Measurements from ENCODE around the gene NUDT16.

The NUDT16 gene

DNA sequence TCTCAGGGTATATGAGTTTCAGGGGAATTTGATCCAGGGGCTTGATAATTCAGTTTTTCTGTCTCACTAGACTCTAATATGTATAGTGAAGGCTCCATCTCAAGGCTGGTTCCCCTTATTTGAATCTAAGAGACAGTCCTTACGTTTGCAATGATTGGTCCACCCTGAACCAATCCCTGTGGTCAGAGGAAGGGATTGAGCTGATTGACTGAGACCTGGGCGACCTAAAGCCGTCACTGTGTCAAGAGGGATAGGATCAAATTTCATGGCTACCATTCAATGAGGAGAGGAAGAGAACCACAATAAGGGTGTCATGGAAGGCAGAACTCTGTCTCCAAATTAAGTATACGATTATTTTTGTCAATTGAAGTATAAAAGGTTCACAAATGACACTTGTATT lies 16.3 kb downstream of the NUDT16 start:
- WGBS, 2 donors (ENCODE audit: extremely low coverage in 2 of 2, insufficient read length in 2 of 2, insufficient replicate concordance in 1 of 2): no CpG with 5 or more reads among the region's 4 CpGs

DNA sequence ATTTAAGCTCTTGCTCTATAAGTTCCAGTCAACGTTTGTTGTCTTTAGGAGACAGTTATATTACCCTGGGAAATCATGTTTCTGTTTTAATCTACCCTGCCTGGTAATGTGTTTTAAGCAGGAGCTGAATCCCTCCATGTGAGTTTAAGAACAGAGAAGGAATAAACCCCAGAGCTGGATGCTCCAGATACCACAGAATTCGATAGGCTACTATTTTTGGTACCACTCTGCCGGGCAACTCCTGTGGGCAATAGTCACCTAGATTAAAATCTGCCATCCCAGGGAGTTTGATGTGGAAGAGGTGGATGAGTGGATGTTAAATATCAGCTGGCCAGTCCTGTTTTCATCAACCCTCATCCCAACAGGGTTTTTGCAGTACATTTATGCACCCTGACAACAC lies 20.4 kb downstream of the NUDT16 start:
- Histone ChIP-seq H2BK5ac (ENCODE audit: low read length) (no peak overlapping the region), H3K4me3 (ENCODE audit: low read length in 2 of 2) (no peak overlapping the region), H3K18ac (ENCODE audit: low read length) (no peak overlapping the region), H2AK5ac (ENCODE audit: low read depth, low read length) (no peak overlapping the region), H3K79me1 (ENCODE audit: low read depth, low read length) (no peaks in the 10 kb centered on the region), H3K4me2 (ENCODE audit: insufficient read depth, low read length, poor library complexity, severe bottlenecking) (no peak overlapping the region), H3K27ac (replicated peaks; ENCODE audit: low read length) (no peak overlapping the region), H2BK120ac (ENCODE audit: low read depth, low read length) (no peak overlapping the region), H3K4me1 (ENCODE audit: control insufficient read depth in 2 of 2, insufficient read depth in 1 of 2, low read depth in 1 of 2, low read length in 2 of 2) (no peaks in the 10 kb centered on the region), H3K36me3 (replicated peaks in 1 of 2; ENCODE audit: control insufficient read depth in 2 of 2, insufficient read depth in 2 of 2, low read length in 2 of 2) (no peaks in the 10 kb centered on the region), H3K14ac (ENCODE audit: low read length) (no peak overlapping the region), H2AFZ (ENCODE audit: low read length) (peak overlapping the region; percentile 48), H2BK15ac (ENCODE audit: low read length) (no peak overlapping the region), H4K8ac (ENCODE audit: low read depth, low read length) (no peak overlapping the region), H3K4ac (ENCODE audit: low read length) (no peak overlapping the region), H3K9ac (ENCODE audit: low read depth, low read length, poor library complexity) (no peak overlapping the region), H4K91ac (ENCODE audit: low read depth, low read length, poor library complexity) (no peak overlapping the region), H2BK12ac (ENCODE audit: low read length) (no peak overlapping the region), H3K23ac (ENCODE audit: low read depth, low read length, poor library complexity) (no peak overlapping the region), H3K9me3 (replicated peaks in 1 of 2; ENCODE audit: control insufficient read depth in 2 of 2, insufficient read depth in 1 of 2, low read depth in 1 of 2, low read length in 2 of 2) (peaks cover 0 to 2% of the 10 kb centered on the region in 2 donors), H3K27me3 (ENCODE audit: control insufficient read depth in 3 of 3, insufficient read depth in 3 of 3, low read depth in 1 of 3, low read length in 3 of 3) (no peaks in the 10 kb centered on the region)
- WGBS, 2 donors (ENCODE audit: extremely low coverage in 2 of 2, insufficient read length in 2 of 2, insufficient replicate concordance in 1 of 2): no CpG with 5 or more reads among the region's 3 CpGs
- no peak for DNase-seq (ENCODE audit: low spot score)

More for the DNA sequence above, 16.3 kb downstream of the NUDT16 start:
- Histone ChIP-seq H3K27me3 (ENCODE audit: control insufficient read depth in 3 of 3, insufficient read depth in 3 of 3, low read depth in 1 of 3, low read length in 3 of 3) (no peaks in the 10 kb centered on the region), H3K79me1 (ENCODE audit: low read depth, low read length) (no peaks in the 10 kb centered on the region), H2BK12ac (ENCODE audit: low read length) (no peak overlapping the region), H3K4me3 (ENCODE audit: low read length in 2 of 2) (no peak overlapping the region), H4K91ac (ENCODE audit: low read depth, low read length, poor library complexity) (no peak overlapping the region), H4K8ac (ENCODE audit: low read depth, low read length) (no peak overlapping the region), H3K36me3 (replicated peaks in 1 of 2; ENCODE audit: control insufficient read depth in 2 of 2, insufficient read depth in 2 of 2, low read length in 2 of 2) (no peaks in the 10 kb centered on the region), H3K14ac (ENCODE audit: low read length) (no peak overlapping the region), H3K4me1 (ENCODE audit: control insufficient read depth in 2 of 2, insufficient read depth in 1 of 2, low read depth in 1 of 2, low read length in 2 of 2) (no peaks in the 10 kb centered on the region), H3K9me3 (replicated peaks in 1 of 2; ENCODE audit: control insufficient read depth in 2 of 2, insufficient read depth in 1 of 2, low read depth in 1 of 2, low read length in 2 of 2) (no peaks in the 10 kb centered on the region), H3K27ac (replicated peaks; ENCODE audit: low read length) (no peak overlapping the region), H3K4me2 (ENCODE audit: insufficient read depth, low read length, poor library complexity, severe bottlenecking) (no peak overlapping the region), H2BK5ac (ENCODE audit: low read length) (no peak overlapping the region), H2BK15ac (ENCODE audit: low read length) (no peak overlapping the region), H3K23ac (ENCODE audit: low read depth, low read length, poor library complexity) (no peak overlapping the region), H3K9ac (ENCODE audit: low read depth, low read length, poor library complexity) (no peak overlapping the region), H3K4ac (ENCODE audit: low read length) (no peak overlapping the region), H2AK5ac (ENCODE audit: low read depth, low read length) (no peak overlapping the region), H2BK120ac (ENCODE audit: low read depth, low read length) (no peak overlapping the region), H2AFZ (ENCODE audit: low read length) (no peak overlapping the region), H3K18ac (ENCODE audit: low read length) (no peak overlapping the region)
- DNase-seq (ENCODE audit: low spot score): no peak

DNA sequence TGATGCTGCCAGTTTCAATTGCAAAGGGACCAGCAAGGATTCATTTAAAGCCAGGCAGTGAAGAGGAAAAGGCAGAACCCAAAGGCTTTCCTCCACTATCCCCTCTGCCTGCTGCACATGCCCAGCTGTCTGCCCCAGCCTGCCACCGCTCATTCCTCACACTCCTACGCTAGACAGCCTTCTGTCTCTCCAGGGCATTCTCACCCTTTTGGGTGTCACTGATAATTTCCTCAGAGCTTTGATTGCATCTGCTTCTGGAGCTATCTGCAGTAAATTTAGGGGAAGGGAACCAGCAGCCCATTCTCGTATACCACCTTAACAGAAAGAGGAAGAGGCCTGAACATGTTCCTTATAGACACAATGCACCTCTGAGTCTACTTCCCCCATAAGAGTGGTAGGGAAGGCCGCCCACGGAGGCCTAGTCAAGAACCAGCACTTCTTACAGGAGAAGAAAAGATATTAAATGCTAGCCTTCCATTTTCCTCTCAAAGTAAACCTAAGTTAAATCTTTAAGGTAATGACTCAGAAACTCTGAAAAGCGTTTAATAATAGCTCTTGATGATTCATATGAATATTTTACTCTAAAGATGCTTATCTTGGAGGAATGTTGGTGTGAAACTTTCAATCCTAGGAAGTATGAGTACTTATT lies 20.9 kb downstream of the NUDT16 start:
- Histone ChIP-seq H3K4me1 (ENCODE audit: control insufficient read depth in 2 of 2, insufficient read depth in 1 of 2, low read depth in 1 of 2, low read length in 2 of 2) (no peaks in the 10 kb centered on the region), H4K8ac (ENCODE audit: low read depth, low read length) (no peak overlapping the region), H3K36me3 (replicated peaks in 1 of 2; ENCODE audit: control insufficient read depth in 2 of 2, insufficient read depth in 2 of 2, low read length in 2 of 2) (no peaks in the 10 kb centered on the region), H2BK15ac (ENCODE audit: low read length) (no peak overlapping the region), H2BK120ac (ENCODE audit: low read depth, low read length) (no peak overlapping the region), H3K23ac (ENCODE audit: low read depth, low read length, poor library complexity) (no peak overlapping the region), H3K9me3 (replicated peaks in 1 of 2; ENCODE audit: control insufficient read depth in 2 of 2, insufficient read depth in 1 of 2, low read depth in 1 of 2, low read length in 2 of 2) (peaks cover 0 to 2% of the 10 kb centered on the region in 2 donors), H3K18ac (ENCODE audit: low read length) (no peak overlapping the region), H3K4me3 (ENCODE audit: low read length in 2 of 2) (no peak overlapping the region), H2AK5ac (ENCODE audit: low read depth, low read length) (no peak overlapping the region), H3K14ac (ENCODE audit: low read length) (no peak overlapping the region), H2BK12ac (ENCODE audit: low read length) (no peak overlapping the region), H2AFZ (ENCODE audit: low read length) (peak overlapping the region; percentile 48), H3K79me1 (ENCODE audit: low read depth, low read length) (no peaks in the 10 kb centered on the region), H3K27me3 (ENCODE audit: control insufficient read depth in 3 of 3, insufficient read depth in 3 of 3, low read depth in 1 of 3, low read length in 3 of 3) (no peaks in the 10 kb centered on the region), H3K9ac (ENCODE audit: low read depth, low read length, poor library complexity) (no peak overlapping the region), H3K27ac (replicated peaks; ENCODE audit: low read length) (no peak overlapping the region), H4K91ac (ENCODE audit: low read depth, low read length, poor library complexity) (no peak overlapping the region), H3K4me2 (ENCODE audit: insufficient read depth, low read length, poor library complexity, severe bottlenecking) (no peak overlapping the region), H2BK5ac (ENCODE audit: low read length) (no peak overlapping the region), H3K4ac (ENCODE audit: low read length) (no peak overlapping the region)
- WGBS, 2 donors (ENCODE audit: extremely low coverage in 2 of 2, insufficient read length in 2 of 2, insufficient replicate concordance in 1 of 2): no CpG with 5 or more reads among the region's 6 CpGs
- no peak for DNase-seq (ENCODE audit: low spot score)

DNA sequence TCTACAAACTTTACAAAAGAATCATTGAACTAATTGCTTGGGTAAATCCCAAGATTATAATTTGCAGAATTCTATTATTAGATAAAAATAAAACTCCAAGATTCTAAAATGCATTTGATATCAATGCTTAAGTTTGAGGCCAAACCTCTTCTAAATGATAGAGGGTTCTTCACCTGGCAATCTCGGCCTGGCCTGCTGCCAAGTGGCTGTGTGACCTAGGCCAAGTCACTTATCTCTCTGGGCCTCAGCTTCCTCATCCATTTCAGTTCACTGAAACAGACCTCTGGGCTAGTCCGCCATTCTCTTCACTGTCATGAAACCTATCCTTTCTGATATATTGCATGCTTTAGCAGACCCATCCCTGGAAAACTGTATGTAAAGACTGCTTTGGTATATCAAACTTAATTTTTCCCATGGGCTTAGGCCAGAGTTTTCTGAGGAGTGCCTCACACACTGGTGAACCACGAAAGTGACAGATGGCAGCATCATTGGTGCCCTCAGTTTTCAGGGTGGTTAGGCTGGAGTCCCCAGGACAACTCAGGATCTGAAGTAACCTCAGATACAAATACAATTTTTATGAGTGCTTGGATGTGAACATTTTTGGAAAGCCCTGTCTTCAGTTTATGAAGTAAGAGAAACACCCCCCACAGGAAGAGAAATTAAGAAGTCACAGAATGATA lies 21.8 kb downstream of the NUDT16 start:
- no peak overlapping the region for H3K27ac ChIP-seq (replicated peaks; ENCODE audit: low read length)

More for the DNA sequence above, 21.8 kb downstream of the NUDT16 start:
- Histone ChIP-seq H3K4me2 (ENCODE audit: insufficient read depth, low read length, poor library complexity, severe bottlenecking) (no peak overlapping the region), H3K36me3 (replicated peaks in 1 of 2; ENCODE audit: control insufficient read depth in 2 of 2, insufficient read depth in 2 of 2, low read length in 2 of 2) (no peaks in the 10 kb centered on the region), H3K9me3 (replicated peaks in 1 of 2; ENCODE audit: control insufficient read depth in 2 of 2, insufficient read depth in 1 of 2, low read depth in 1 of 2, low read length in 2 of 2) (peaks cover 0 to 2% of the 10 kb centered on the region in 2 donors), H3K9ac (ENCODE audit: low read depth, low read length, poor library complexity) (no peak overlapping the region), H2BK120ac (ENCODE audit: low read depth, low read length) (no peak overlapping the region), H2AFZ (ENCODE audit: low read length) (no peak overlapping the region), H3K4ac (ENCODE audit: low read length) (no peak overlapping the region), H3K4me3 (ENCODE audit: low read length in 2 of 2) (no peak overlapping the region), H2AK5ac (ENCODE audit: low read depth, low read length) (no peak overlapping the region), H3K27me3 (ENCODE audit: control insufficient read depth in 3 of 3, insufficient read depth in 3 of 3, low read depth in 1 of 3, low read length in 3 of 3) (no peaks in the 10 kb centered on the region), H2BK5ac (ENCODE audit: low read length) (no peak overlapping the region), H3K79me1 (ENCODE audit: low read depth, low read length) (no peaks in the 10 kb centered on the region), H2BK12ac (ENCODE audit: low read length) (no peak overlapping the region), H4K91ac (ENCODE audit: low read depth, low read length, poor library complexity) (no peak overlapping the region), H3K4me1 (ENCODE audit: control insufficient read depth in 2 of 2, insufficient read depth in 1 of 2, low read depth in 1 of 2, low read length in 2 of 2) (no peaks in the 10 kb centered on the region), H3K18ac (ENCODE audit: low read length) (no peak overlapping the region), H3K14ac (ENCODE audit: low read length) (no peak overlapping the region), H3K23ac (ENCODE audit: low read depth, low read length, poor library complexity) (no peak overlapping the region), H4K8ac (ENCODE audit: low read depth, low read length) (no peak overlapping the region), H2BK15ac (ENCODE audit: low read length) (no peak overlapping the region)
- no CpG with 5 or more reads among the region's 3 CpGs for WGBS, 2 donors (ENCODE audit: extremely low coverage in 2 of 2, insufficient read length in 2 of 2, insufficient replicate concordance in 1 of 2)
- no peak for DNase-seq (ENCODE audit: low spot score)
